Activated T-cell treated with anti-CD3 and anti-CD28 coated beads, Interleukin-2, amount 50 U/mL, for 4 hours (primary cell): ENCODE measurements around the gene ELMOD3. TPM values are rescaled to one million over a fixed set of nuclear protein-coding genes. Genes with fewer than 3 reads are reported as not detected.

Source experiments
- ATAC-seq, 2 donors: fragments of 200-7000 bp; cut with Tn5 transposase; one replicate each; pipeline ENCODE4 v1.10.0; 2021
- DNase-seq: peaks from one replicate; pipeline ENCODE4 v3.0.0-alpha.2; 2020
- H3K27me3 Mint-ChIP-seq: one replicate; pipeline ENCODE4 v1.8.0; 2021; ENCODE audit warnings: low read depth, mixed read lengths
- H3K36me3 Mint-ChIP-seq: one replicate; pipeline ENCODE4 v1.8.0; 2022; ENCODE audit warnings: mixed read lengths; ENCODE audit not compliant: insufficient read depth
- H3K4me1 Mint-ChIP-seq: one replicate; pipeline ENCODE4 v1.8.0; 2021; ENCODE audit warnings: low read depth, mixed read lengths
- H3K4me3 Mint-ChIP-seq: one replicate; pipeline ENCODE4 v1.8.0; 2021; ENCODE audit warnings: mild to moderate bottlenecking, moderate library complexity, mixed read lengths
- H3K9me3 Mint-ChIP-seq: one replicate; pipeline ENCODE4 v1.8.0; 2021; ENCODE audit warnings: mixed read lengths
- total RNA-seq, 3 donors: library from RNA; stranded (reverse); gene quantifications; one replicate each; pipeline ENCODE4 v1.2.1, GENCODE V29; 2021

ELMOD3 gene
- total RNA-seq, 3 donors from 2014 or later: 5.5 to 9.9 (median 8.8) TPM

DNA sequence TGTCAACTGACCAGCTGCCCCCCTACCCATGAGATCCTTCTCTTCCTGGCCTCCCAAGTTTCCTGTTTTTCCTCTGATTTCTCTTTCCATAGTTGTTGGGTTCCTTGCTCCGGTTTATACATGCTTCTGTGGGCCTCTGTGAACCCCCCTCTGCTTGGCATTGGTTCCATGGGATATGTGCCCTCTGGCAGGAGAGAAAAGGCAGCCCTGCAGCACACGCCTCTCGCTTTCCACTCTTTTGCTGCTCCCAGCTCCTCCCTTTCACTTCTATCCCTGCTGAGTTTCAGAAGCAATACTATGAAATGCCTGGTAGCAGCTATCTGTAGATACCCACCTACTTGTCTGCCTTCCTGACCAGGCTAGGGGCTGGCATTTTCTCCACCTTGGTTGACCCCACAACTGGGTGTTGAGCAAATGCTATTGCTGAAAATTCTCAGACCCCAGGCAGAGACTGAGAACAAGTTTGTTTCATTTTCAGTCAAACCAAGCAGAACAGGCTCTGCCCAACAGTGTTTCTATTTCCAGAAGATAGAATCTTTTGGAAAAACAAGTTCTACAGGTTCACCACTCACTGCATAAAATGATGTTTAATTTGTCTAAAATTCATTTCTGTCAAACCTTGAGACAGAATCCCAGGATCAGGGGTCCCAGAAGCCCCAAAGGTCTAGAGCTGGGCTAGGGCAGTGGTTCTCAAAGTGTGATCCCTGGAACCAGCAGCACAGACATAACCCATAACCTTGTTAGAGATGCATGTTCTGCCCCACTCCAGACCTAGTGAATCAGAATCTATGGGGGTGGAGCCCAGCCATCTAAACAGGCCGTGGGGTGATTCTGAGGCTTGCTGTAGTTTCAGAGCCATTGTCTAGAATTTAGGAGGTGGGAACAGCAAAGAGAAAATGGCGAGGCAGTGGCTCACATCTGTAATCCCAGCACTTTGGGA lies 42.2 kb downstream of the ELMOD3 start:
- DNase-seq (no peak), ATAC-seq (no peak)
- H3K9me3 Mint-ChIP-seq: no peaks in the 10 kb centered on the region
- H3K27me3 Mint-ChIP-seq: no peaks in the 10 kb centered on the region
- peaks cover 8% of the 10 kb centered on the region for H3K4me1 Mint-ChIP-seq
- H3K36me3 Mint-ChIP-seq: peaks cover 7% of the 10 kb centered on the region
- no peak overlapping the region for H3K4me3 Mint-ChIP-seq

DNA sequence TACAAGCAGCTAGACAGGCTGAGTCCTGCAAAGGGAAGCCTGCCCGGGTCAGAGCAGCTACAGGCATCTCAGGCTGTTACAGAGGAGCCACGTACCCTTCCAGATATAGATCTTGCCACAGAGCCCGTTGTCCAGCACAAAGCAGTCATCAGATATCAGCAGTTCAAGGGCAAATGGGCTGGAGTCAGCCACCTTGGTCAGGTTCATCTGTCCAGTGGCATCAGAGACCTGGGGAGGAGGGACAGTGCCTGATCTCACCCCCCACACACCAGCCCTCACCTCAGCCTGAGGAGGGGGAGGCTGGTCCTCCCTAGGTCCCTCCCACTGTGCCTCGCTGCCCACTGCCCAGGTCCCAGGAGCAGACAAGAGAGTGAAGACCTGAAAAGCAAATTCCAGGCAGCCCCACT lies 43.4 kb downstream of the ELMOD3 start:
- H3K9me3 Mint-ChIP-seq: no peaks in the 10 kb centered on the region
- no peaks in the 10 kb centered on the region for H3K27me3 Mint-ChIP-seq
- ATAC-seq (no peak), DNase-seq (no peak)
- no peak overlapping the region for H3K4me3 Mint-ChIP-seq
- H3K4me1 Mint-ChIP-seq: peaks cover 3% of the 10 kb centered on the region
- peaks cover 9% of the 10 kb centered on the region for H3K36me3 Mint-ChIP-seq

DNA sequence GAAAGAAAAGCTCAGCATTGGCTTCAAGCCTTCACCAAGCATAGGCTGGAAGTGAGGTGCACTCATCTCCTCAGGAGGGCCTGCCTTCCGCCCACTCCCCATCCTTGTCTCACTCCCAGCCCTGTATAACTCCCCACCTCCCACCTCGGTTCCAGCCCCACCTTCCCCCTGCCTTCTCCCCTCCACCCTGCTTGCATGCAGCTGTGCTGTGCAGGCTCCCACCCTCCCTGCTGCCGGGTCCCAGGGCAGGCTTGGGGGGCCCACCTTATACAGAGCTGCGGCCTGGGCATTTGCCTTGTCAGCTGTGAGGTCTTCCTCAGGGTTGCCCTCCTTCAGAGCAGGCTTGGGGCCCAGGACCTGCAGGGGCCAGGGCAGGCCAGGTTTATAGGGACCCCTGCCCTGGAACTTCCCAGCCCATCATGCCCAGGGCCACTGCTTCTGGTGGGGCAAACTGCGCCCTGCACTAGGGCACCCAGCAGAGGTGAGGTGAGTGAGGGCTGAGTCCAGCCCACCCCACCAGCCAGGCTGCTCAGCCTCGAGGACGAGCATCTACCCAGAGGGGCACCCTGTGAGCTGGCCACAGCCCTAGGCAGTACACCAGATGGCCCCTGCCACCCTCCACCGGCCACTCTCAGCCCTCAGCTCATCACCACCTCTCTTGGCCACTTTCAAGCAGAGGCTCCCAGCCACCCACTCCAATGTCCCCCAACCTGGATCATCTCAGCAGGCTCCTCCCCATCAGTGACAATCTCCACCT lies 44.0 kb downstream of the ELMOD3 start:
- Mint-ChIP-seq H3K36me3 (peaks cover 9% of the 10 kb centered on the region), H3K4me1 (peaks cover 3% of the 10 kb centered on the region), H3K4me3 (no peak overlapping the region), H3K9me3 (peaks cover 5% of the 10 kb centered on the region), H3K27me3 (no peaks in the 10 kb centered on the region)
- ATAC-seq (no peak), DNase-seq (no peak)

DNA sequence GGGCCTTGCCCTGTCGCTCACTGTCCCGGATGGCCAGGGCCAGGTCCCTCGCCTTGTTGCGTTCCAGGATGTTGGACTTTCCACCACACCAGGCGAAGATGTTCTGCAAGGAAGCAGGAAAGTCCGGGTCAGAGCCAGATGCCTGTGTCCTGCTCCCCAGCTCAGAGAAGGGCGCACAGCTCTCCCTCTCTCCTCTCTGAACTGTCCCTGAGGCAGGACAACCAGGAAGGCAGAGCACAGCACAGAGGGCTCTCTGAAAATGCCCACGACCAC lies 44.5 kb downstream of the ELMOD3 start:
- no peak for ATAC-seq

DNA sequence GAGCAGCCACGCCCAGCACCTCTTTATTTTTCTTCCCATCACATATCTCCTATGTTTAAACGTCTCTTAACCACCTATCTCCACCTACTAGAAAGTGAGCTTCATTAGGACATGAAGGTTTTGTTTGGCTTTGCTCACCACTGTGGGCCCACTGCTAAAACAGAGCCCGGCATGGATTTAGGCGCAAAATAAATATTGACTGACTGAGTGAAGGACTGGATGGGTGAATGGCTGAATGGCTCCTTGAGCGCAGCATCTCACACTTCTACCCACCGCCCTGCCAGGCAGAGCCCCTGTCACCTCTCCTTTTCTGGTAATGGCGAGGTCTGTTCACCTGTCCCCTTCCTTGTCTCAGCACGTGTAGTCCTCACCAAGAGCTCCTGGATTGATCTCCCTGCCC lies 45.5 kb downstream of the ELMOD3 start:
- no peak for ATAC-seq

More for the DNA sequence above, 44.5 kb downstream of the ELMOD3 start:
- peaks cover 9% of the 10 kb centered on the region for H3K36me3 Mint-ChIP-seq
- DNase-seq: no peak
- peaks cover 1% of the 10 kb centered on the region for H3K4me1 Mint-ChIP-seq
- no peaks in the 10 kb centered on the region for H3K27me3 Mint-ChIP-seq
- H3K9me3 Mint-ChIP-seq: peaks cover 5% of the 10 kb centered on the region
- no peak overlapping the region for H3K4me3 Mint-ChIP-seq

DNA sequence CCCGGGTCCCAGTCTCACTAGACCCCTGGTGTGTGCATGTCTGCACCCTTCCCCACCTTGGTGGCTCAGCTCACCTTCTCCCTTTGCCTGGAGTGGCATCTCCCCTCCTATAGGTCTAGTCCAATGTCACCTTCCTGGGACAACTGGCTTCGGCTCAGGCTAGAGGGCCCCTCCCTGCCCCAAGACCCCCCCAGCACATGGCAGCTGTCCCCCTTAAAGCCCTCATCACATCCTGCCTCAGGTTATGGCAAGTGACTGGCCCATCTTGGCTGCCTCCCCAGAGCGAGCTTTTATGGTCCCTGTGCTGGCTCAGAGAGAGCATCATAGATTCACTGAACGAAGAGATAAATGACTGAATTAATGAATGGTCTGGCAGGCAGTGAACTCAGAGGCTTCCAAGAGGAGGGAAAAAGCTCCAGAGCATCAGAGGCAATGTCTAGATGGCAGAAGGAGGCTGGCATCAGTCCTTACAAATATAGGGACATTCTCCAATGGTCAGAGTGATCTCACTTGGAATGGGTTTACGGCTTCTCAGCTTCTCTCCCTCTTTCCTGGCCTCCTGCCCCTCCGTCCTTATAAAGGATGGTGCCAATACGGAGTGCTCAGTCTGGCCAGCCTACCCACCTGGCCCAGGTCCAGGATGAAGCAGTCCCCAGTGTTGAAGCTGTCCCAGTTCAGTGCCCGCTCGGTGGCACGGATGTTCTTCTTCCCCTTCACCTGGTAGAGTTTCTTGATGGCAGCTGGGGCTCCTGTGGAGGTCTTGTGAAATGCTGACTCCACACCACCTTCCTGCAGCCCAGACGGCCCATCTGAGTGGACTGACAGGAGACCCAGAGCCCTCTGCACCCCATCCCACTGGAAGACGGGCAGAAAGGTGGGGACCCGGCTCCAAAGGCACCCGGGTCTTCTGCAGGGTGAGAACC lies 46.2 kb downstream of the ELMOD3 start:
- no peak for ATAC-seq
- peaks cover 10% of the 10 kb centered on the region for H3K4me1 Mint-ChIP-seq
- H3K9me3 Mint-ChIP-seq: peaks cover 5% of the 10 kb centered on the region
- no peaks in the 10 kb centered on the region for H3K27me3 Mint-ChIP-seq
- peaks cover 9% of the 10 kb centered on the region for H3K36me3 Mint-ChIP-seq
- DNase-seq: no peak
- no peak overlapping the region for H3K4me3 Mint-ChIP-seq

More for the DNA sequence above, 45.5 kb downstream of the ELMOD3 start:
- H3K9me3 Mint-ChIP-seq: peaks cover 5% of the 10 kb centered on the region
- DNase-seq: no peak
- H3K36me3 Mint-ChIP-seq: peaks cover 9% of the 10 kb centered on the region
- H3K27me3 Mint-ChIP-seq: no peaks in the 10 kb centered on the region
- H3K4me1 Mint-ChIP-seq: peaks cover 3% of the 10 kb centered on the region
- H3K4me3 Mint-ChIP-seq: no peak overlapping the region

DNA sequence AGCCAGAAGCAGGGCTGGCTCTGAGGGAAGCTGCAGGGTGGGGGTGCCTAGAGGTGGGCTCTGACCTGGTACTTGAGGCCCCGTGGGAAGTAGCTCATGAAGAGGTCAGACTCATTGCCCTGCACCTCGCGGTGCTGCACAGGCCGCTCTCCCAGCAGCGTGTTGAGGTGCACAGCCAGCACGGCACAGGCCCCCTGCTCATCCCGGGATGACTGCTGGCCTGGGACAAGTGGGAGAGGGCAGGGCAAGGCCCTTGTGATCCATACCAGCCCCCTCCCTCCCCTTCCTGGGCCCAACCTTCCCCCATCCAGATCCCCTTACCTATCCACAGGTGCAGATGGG lies 46.9 kb downstream of the ELMOD3 start:
- ATAC-seq: no peak
- no peak overlapping the region for H3K4me3 Mint-ChIP-seq
- H3K27me3 Mint-ChIP-seq: no peaks in the 10 kb centered on the region
- H3K9me3 Mint-ChIP-seq: peaks cover 5% of the 10 kb centered on the region
- peaks cover 9% of the 10 kb centered on the region for H3K36me3 Mint-ChIP-seq
- no peak for DNase-seq
- peaks cover 17% of the 10 kb centered on the region for H3K4me1 Mint-ChIP-seq

DNA sequence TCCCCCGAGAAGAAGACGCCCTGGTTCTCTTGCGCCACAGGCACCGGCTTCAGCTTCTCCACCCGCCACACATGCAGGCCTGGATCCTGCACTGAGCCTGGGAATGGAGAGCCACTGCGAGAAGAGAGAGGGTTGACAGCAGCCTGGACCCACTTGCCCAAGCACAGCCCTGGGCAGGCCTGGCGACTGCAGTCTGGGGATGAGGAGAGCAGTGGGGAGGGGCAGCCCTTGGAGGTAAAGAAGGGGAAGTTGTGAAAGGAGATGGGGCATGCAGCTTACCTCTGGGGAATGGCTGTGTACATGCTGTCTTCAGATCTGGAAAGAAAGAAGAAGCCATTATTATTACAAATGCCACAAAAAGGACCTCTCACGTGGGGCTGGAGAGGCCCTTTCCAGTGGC lies 47.3 kb downstream of the ELMOD3 start:
- Mint-ChIP-seq H3K36me3 (peaks cover 9% of the 10 kb centered on the region), H3K9me3 (peaks cover 5% of the 10 kb centered on the region)
- no peak for DNase-seq

DNA sequence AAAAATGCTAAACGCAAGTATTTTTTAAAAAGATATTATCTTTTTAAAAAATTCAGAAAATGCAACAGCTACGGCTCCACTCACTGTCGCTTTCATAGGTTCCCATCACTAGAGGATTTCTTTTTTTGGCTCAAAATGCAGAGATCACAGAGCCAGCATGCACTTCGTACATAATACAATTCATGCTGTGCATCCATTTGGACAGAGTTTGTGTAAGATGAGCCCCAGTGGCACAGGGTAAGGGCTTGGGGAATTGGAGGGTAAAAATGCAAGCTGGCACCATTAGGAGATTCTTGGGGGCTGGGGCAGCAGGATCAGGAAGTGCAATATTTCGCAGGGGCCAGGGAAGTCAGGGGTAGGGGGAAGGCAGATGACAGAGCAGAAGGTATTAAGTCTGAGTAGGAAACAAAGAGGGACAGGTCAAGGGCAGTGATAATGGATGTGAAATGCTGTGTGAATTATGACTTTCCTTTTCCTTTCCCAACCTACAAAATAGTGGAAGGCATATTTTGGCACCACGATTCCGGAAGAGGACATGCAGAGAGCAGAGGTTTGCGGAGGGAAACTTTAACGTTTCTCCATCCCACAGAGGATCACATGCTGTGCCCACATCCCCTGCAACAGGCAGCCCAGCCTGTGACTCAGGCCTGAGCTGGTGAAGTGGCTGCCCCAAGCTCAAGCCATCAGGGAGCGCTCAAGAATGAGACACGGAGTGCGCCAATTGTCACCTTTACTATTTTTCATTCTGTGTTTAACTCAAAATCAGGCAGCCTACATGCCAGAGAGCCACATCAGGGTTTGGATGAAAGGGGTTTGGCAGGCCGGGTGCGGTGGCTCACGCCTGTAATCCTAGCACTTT lies 50.9 kb downstream of the ELMOD3 start:
- Mint-ChIP-seq H3K9me3 (peaks cover 5% of the 10 kb centered on the region), H3K27me3 (no peaks in the 10 kb centered on the region), H3K36me3 (peaks cover 2% of the 10 kb centered on the region), H3K4me3 (peak overlapping the region; percentile 71), H3K4me1 (peaks cover 44% of the 10 kb centered on the region)
- DNase-seq (peak; percentile 63), ATAC-seq (peak; percentile 86 to 94)

More for the DNA sequence above, 47.3 kb downstream of the ELMOD3 start:
- H3K4me3 Mint-ChIP-seq: no peak overlapping the region
- peaks cover 17% of the 10 kb centered on the region for H3K4me1 Mint-ChIP-seq
- H3K27me3 Mint-ChIP-seq: no peaks in the 10 kb centered on the region
- ATAC-seq: no peak

DNA sequence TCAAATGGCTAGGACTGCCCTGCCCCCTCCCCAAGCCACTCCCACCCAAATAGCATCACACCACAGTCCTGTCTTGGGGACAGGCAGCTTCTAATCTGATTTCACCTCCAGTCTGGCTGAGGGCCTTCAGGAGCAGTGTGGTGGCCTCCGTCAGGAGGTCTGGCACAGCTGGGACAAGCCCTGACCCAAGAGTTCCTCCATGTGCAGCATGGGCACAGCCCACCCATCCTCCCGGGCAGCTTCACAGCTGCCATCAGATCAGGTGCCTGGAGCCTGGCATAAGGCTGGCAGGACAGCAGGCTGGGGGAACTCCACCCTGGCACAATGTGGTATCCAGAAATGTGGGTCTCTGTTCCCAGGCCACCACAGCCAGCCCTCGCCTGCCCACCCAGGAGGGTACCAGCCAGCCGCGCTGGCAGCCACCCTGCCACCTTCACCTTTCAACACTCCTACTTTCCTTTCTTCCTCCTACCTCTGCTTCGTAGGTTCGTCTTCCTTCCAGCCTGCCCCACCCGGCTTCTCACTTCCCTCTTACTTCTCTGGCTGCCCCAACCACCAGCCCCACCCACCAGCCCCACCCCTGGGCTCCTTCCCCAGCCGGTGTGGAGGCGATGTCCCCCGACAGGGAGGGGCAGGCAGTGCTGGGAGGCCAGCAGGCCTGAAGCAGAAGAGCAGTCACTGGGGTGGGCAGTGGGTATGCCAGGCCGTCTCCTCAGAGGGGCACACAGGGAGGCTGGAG lies 55.4 kb downstream of the ELMOD3 start, which contains the start of gene CAPG:
Gene CAPG (minus strand): TSS at position 522 of the 739 bp plus-strand sequence. CDS start 8,221 bp downstream, outside the sequence.
- Mint-ChIP-seq H3K4me3 (peak within 1 kb of the TSS; percentile 71), H3K4me1 (peaks cover 54% of the 10 kb centered on the region), H3K9me3 (no peaks in the 10 kb centered on the region), H3K36me3 (no peaks in the 10 kb centered on the region), H3K27me3 (peaks cover 7% of the 10 kb centered on the region)
- peak; percentile 37 for DNase-seq
- ATAC-seq: peak in 1 of 2 donors; percentile 9

DNA sequence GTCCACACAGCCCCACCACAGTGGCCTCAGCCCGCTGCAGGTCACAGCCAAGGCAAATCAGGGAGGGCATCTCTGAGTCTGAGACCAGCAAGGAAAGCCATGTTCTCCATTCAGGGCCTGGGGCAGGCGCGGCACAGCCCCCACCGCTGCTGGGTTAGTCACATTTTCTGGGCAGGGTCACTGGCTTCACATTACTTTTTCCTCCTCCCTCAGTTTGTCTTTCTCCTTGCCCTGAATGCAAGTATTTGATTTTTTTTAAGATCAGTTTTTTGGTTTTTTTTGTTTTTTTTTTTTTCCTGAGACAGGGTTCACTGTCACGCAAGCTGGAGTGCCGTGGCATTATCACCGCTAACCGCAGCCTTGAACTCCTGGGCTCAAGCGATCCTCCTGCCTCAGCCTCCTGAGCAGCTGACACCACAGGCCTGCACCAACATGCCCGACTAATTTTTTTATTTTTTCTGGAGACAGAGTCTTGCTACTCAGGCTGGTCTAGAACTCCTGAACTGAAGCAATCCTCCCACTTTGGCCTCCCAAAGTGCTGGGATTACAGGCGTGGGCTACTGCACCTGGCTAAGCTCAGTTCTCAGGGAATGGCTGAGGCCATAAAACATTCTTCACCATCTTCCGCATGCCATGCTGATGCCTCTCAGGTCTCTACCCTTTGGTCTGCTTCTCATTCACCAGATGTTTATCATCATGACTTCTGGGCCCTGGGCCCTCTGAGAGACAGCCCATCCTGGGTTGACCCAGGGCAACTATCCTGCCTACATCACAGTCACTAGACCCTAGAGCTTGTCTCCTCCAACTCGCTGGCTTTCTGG lies 56.2 kb downstream of the ELMOD3 start:
- DNase-seq (no peak), ATAC-seq (no peak)
- H3K9me3 Mint-ChIP-seq: no peaks in the 10 kb centered on the region
- H3K27me3 Mint-ChIP-seq: peaks cover 7% of the 10 kb centered on the region
- no peaks in the 10 kb centered on the region for H3K36me3 Mint-ChIP-seq
- peak overlapping the region; percentile 71 for H3K4me3 Mint-ChIP-seq
- H3K4me1 Mint-ChIP-seq: peaks cover 49% of the 10 kb centered on the region

DNA sequence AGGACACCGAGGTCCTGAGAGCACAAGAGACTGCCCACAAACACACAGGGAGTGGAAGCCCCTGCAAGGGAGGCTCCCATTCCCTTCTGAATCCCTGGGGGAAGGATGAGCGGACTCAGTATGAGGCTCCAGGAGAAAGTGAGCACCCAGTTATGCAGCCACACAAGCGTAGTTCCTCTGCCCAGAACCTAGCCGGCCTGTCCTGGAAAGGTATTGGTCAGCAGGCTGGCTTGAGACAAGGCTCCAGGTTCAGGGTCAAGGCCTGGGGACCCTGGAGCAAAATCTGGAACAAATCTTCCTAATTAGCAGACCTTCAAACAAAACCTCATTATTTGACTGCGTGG lies 56.8 kb downstream of the ELMOD3 start:
- DNase-seq (no peak), ATAC-seq (no peak)
- H3K4me3 Mint-ChIP-seq: peak overlapping the region; percentile 9
- H3K4me1 Mint-ChIP-seq: peaks cover 43% of the 10 kb centered on the region
- no peaks in the 10 kb centered on the region for H3K9me3 Mint-ChIP-seq
- no peaks in the 10 kb centered on the region for H3K36me3 Mint-ChIP-seq
- peaks cover 7% of the 10 kb centered on the region for H3K27me3 Mint-ChIP-seq
